Progenitor cell of endocrine pancreas (in vitro differentiated cells): ENCODE measurements around the gene MPPE1. TPM values are rescaled to one million over a fixed set of nuclear protein-coding genes. Genes with fewer than 3 reads are reported as not detected.
A peak's percentile ranks its signal among the peaks of the same experiment; 100 is the strongest.

Experiments used
- DNase-seq: peaks from one replicate; pipeline ENCODE4 v3.0.0; 2021; ENCODE audit warnings: low spot score; ENCODE audit not compliant: unreplicated experiment
- H3K27ac Mint-ChIP-seq: 2 replicates; pipeline ENCODE4 v1.8.0; 2021; ENCODE audit warnings: mild to moderate bottlenecking, moderate library complexity, mixed read lengths
- H3K27me3 Mint-ChIP-seq: 2 replicates; pipeline ENCODE4 v1.8.0; 2021; ENCODE audit warnings: mixed read lengths
- H3K36me3 Mint-ChIP-seq: 2 replicates; pipeline ENCODE4 v1.8.0; 2022; ENCODE audit warnings: mixed read lengths; ENCODE audit not compliant: insufficient read depth
- H3K4me1 Mint-ChIP-seq: 2 replicates; pipeline ENCODE4 v1.8.0; 2021; ENCODE audit warnings: low read depth, mixed read lengths
- H3K4me3 Mint-ChIP-seq: 2 replicates; pipeline ENCODE4 v1.8.0; 2021; ENCODE audit warnings: low read depth, mild to moderate bottlenecking, moderate library complexity, mixed read lengths
- H3K9me3 Mint-ChIP-seq: 2 replicates; pipeline ENCODE4 v1.8.0; 2021; ENCODE audit warnings: low read depth, mixed read lengths
- CTCF ChIP-seq: fragments of 200-600 bp; sonication (generic); IDR thresholded peaks from one replicate; pipeline ENCODE4 v1.5.0; 2021; ENCODE audit warnings: antibody characterized with exemption, mild to moderate bottlenecking; ENCODE audit not compliant: unreplicated experiment
- total RNA-seq: library from RNA; stranded (reverse); gene quantifications from 2 replicates; pipeline ENCODE4 v1.2.1, GENCODE V29; 2021

Gene MPPE1
- total RNA-seq, 1 donor from 2014 or later = 27.4 TPM

GRCh38 chr18:11882636-11883035 is 25.5 kb downstream of the MPPE1 start:
- H3K27ac Mint-ChIP-seq = no peak overlapping the region
- H3K36me3 Mint-ChIP-seq = peaks cover 9% of the 10 kb centered on the region
- TF ChIP-seq CTCF = no peak
- no peak for DNase-seq
- H3K4me3 Mint-ChIP-seq = no peak overlapping the region
- H3K4me1 Mint-ChIP-seq = peaks cover 9% of the 10 kb centered on the region
- no peaks in the 10 kb centered on the region for H3K27me3 Mint-ChIP-seq
- no peaks in the 10 kb centered on the region for H3K9me3 Mint-ChIP-seq

- peak overlapping the region; percentile 23 for H3K27ac Mint-ChIP-seq
- no peak for TF ChIP-seq CTCF
- DNase-seq = no peak
- peaks cover 5% of the 10 kb centered on the region for H3K4me1 Mint-ChIP-seq
- H3K9me3 Mint-ChIP-seq = no peaks in the 10 kb centered on the region
- no peak overlapping the region for H3K4me3 Mint-ChIP-seq
- peaks cover 12% of the 10 kb centered on the region for H3K36me3 Mint-ChIP-seq
- H3K27me3 Mint-ChIP-seq = no peaks in the 10 kb centered on the region
Observed at GRCh38 chr18:11880586-11881304, 27.4 kb downstream of the MPPE1 start.

GRCh38 chr18:11877497-11878135 is 30.5 kb downstream of the MPPE1 start:
- H3K27me3 Mint-ChIP-seq = no peaks in the 10 kb centered on the region
- peaks cover 2% of the 10 kb centered on the region for H3K9me3 Mint-ChIP-seq
- no peak for TF ChIP-seq CTCF
- no peak for DNase-seq
- H3K4me3 Mint-ChIP-seq = no peak overlapping the region
- H3K4me1 Mint-ChIP-seq = peaks cover 4% of the 10 kb centered on the region
- H3K36me3 Mint-ChIP-seq = peaks cover 12% of the 10 kb centered on the region
- H3K27ac Mint-ChIP-seq = peak overlapping the region; percentile 52

- no peak overlapping the region for H3K4me3 Mint-ChIP-seq
- no peak for DNase-seq
- H3K36me3 Mint-ChIP-seq = peaks cover 10% of the 10 kb centered on the region
- peaks cover 2% of the 10 kb centered on the region for H3K9me3 Mint-ChIP-seq
- no peaks in the 10 kb centered on the region for H3K4me1 Mint-ChIP-seq
- no peaks in the 10 kb centered on the region for H3K27me3 Mint-ChIP-seq
- no peak overlapping the region for H3K27ac Mint-ChIP-seq
- TF ChIP-seq CTCF = no peak
Observed at GRCh38 chr18:11874676-11875075, 33.4 kb downstream of the MPPE1 start.

GRCh38 chr18:11873670-11874340 is 34.3 kb downstream of the MPPE1 start:
- TF ChIP-seq CTCF = no peak
- H3K27ac Mint-ChIP-seq = peak overlapping the region; percentile 40

More at GRCh38 chr18:11873670-11874340, 34.3 kb downstream of the MPPE1 start:
- Mint-ChIP-seq H3K36me3 (peaks cover 10% of the 10 kb centered on the region), H3K27me3 (no peaks in the 10 kb centered on the region), H3K9me3 (peaks cover 2% of the 10 kb centered on the region), H3K4me3 (no peak overlapping the region), H3K4me1 (no peaks in the 10 kb centered on the region)
- DNase-seq = no peak
